ENCODE measurements around the gene VWA8. TPM values are rescaled to one million over a fixed set of nuclear protein-coding genes. Genes with fewer than 3 reads are reported as not detected.
A peak's percentile ranks its signal among the peaks of the same experiment; 100 is the strongest.

The VWA8 gene
- polyA plus RNA-seq, 1 experiment = 12.4 TPM

DNA sequence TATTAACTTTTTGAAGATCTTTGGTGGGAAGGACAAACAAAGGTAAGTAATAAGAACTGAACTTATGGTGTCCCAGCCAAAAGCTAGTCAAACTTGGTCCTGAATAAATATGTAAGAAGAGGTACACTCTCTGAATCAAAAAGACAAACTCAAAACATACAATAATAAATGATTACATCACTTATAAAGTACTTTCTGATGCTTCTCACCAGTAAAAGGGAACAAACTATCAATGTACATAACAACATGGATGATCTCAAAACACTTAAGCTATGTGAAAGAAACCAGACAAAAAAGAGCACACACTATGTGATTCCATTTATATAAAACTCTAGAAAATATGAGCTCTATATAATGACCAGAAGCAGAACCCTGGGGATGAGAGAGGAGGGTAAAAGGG, 138.3 kb downstream of the VWA8 start:
- Histone ChIP-seq H3K27ac (ENCODE audit: low read depth, low read length) (no peak overlapping the region), H3K27me3 (ENCODE audit: control insufficient read depth, insufficient read depth, low read length) (no peaks in the 10 kb centered on the region), H3K4me3 (ENCODE audit: low read depth, low read length) (no peak overlapping the region), H3K9me3 (ENCODE audit: control insufficient read depth, insufficient read depth, low read length) (no peaks in the 10 kb centered on the region)
- TF ChIP-seq, protein P1, sequence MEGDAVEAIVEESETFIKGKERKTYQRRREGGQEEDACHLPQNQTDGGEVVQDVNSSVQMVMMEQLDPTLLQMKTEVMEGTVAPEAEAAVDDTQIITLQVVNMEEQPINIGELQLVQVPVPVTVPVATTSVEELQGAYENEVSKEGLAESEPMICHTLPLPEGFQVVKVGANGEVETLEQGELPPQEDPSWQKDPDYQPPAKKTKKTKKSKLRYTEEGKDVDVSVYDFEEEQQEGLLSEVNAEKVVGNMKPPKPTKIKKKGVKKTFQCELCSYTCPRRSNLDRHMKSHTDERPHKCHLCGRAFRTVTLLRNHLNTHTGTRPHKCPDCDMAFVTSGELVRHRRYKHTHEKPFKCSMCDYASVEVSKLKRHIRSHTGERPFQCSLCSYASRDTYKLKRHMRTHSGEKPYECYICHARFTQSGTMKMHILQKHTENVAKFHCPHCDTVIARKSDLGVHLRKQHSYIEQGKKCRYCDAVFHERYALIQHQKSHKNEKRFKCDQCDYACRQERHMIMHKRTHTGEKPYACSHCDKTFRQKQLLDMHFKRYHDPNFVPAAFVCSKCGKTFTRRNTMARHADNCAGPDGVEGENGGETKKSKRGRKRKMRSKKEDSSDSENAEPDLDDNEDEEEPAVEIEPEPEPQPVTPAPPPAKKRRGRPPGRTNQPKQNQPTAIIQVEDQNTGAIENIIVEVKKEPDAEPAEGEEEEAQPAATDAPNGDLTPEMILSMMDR (IDR thresholded peaks at IDR 0.05; ENCODE audit: low read depth, low read length) = no peak
- ChIA-PET POLR2A (no interaction called here), CTCF (no interaction called here)
- DNase-seq (ENCODE audit: low read depth, low spot score) = no peak

DNA sequence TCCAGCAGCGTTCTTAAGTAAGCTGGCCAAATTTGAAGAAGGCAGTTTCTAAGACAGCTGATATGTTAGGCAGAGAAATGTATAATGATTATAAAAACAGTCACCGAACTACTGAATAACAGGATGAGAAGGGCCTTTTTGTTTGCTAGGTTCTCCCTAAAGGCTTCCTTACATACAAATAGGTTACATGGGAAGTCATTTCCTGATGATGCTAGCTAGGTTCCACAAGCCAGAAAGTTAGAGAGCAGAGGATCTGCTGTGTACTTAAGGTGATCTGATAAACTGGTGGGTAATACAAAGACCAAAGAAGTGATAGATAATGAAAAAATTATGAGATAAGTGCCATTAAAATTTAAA, 139.7 kb downstream of the VWA8 start:
- Histone ChIP-seq H3K4me3 (ENCODE audit: low read depth, low read length) (no peak overlapping the region), H3K9me3 (ENCODE audit: control insufficient read depth, insufficient read depth, low read length) (no peaks in the 10 kb centered on the region), H3K27ac (ENCODE audit: low read depth, low read length) (no peak overlapping the region), H3K27me3 (ENCODE audit: control insufficient read depth, insufficient read depth, low read length) (no peaks in the 10 kb centered on the region)
- no peak for DNase-seq (ENCODE audit: low read depth, low spot score)
- POLR2A ChIA-PET = no interaction called here
- CTCF ChIA-PET = no interaction called here
- TF ChIP-seq, protein P1 (IDR thresholded peaks at IDR 0.05; ENCODE audit: low read depth, low read length) = no peak

- ChIA-PET POLR2A (no interaction called here), CTCF (no interaction called here)
- TF ChIP-seq, protein P1 (IDR thresholded peaks at IDR 0.05; ENCODE audit: low read depth, low read length) = no peak
- no peak overlapping the region for H3K27ac ChIP-seq (ENCODE audit: low read depth, low read length)
- no peak for DNase-seq (ENCODE audit: low read depth, low spot score)
- no peaks in the 10 kb centered on the region for H3K27me3 ChIP-seq (ENCODE audit: control insufficient read depth, insufficient read depth, low read length)
- no peaks in the 10 kb centered on the region for H3K9me3 ChIP-seq (ENCODE audit: control insufficient read depth, insufficient read depth, low read length)
- H3K4me3 ChIP-seq (ENCODE audit: low read depth, low read length) = no peak overlapping the region
Measured at GRCh38 chr13:41820581-41821237, 140.2 kb downstream of the VWA8 start.

GRCh38 chr13:41816057-41816456, 144.9 kb downstream of the VWA8 start:
- Histone ChIP-seq H3K4me3 (ENCODE audit: low read depth, low read length) (no peak overlapping the region), H3K9me3 (ENCODE audit: control insufficient read depth, insufficient read depth, low read length) (no peaks in the 10 kb centered on the region), H3K27me3 (ENCODE audit: control insufficient read depth, insufficient read depth, low read length) (no peaks in the 10 kb centered on the region), H3K27ac (ENCODE audit: low read depth, low read length) (no peak overlapping the region)
- CTCF ChIA-PET = no interaction called here
- TF ChIP-seq, protein P1 (IDR thresholded peaks at IDR 0.05; ENCODE audit: low read depth, low read length) = no peak
- POLR2A ChIA-PET = no interaction called here
- no peak for DNase-seq (ENCODE audit: low read depth, low spot score)

DNA sequence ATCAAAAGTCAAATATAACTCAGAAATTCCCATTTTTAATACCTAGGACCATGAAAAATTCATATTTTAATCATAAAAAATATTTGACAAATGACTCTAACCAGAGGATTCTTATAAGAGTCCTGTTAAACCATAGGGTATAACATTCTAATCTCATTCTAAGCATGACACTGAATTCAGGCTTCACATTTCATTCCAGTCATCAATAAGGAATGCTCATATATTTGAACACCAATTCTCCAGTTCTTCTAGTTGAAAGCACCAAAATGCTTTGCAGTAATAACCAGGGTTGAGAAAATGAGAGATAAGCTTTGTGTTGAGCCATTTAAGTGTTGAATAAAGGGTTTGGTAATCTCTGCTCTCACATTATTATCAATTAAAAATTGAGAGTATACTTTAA, 147.5 kb downstream of the VWA8 start:
- CTCF ChIA-PET = interaction anchor here (0.7 to 1.0 kb wide), 2 partner anchors 9 to 144 kb away, joined by 3 read pairs; no protein-coding TSS in a partner anchor
- H3K4me3 ChIP-seq (ENCODE audit: low read depth, low read length) = no peak overlapping the region
- no peak overlapping the region for H3K27ac ChIP-seq (ENCODE audit: low read depth, low read length)
- POLR2A ChIA-PET = no interaction called here
- peak; percentile 10 for DNase-seq (ENCODE audit: low read depth, low spot score)
- H3K27me3 ChIP-seq (ENCODE audit: control insufficient read depth, insufficient read depth, low read length) = no peaks in the 10 kb centered on the region
- no peaks in the 10 kb centered on the region for H3K9me3 ChIP-seq (ENCODE audit: control insufficient read depth, insufficient read depth, low read length)
- TF ChIP-seq, protein P1 (IDR thresholded peaks at IDR 0.05; ENCODE audit: low read depth, low read length) = no peak
